WTC11 (cell line): ENCODE measurements around the gene ACY1.

Source experiments
- CTCF ChIP-seq: fragments of 200-600 bp; IDR thresholded peaks from 2 replicates; pipeline ENCODE4 v1.8.0; 2022; ENCODE audit warnings: antibody characterized with exemption
- E2F1 ChIP-seq: sonication (generic); formaldehyde crosslinking; IDR thresholded peaks from 2 replicates; pipeline ENCODE4 v1.8.0; 2022; ENCODE audit warnings: mild to moderate bottlenecking, missing genetic modification reagents
- FOXJ3 ChIP-seq: sonication (generic); formaldehyde crosslinking; IDR thresholded peaks from 2 replicates; pipeline ENCODE4 v1.9.0; 2021; ENCODE audit warnings: missing genetic modification reagents, mild to moderate bottlenecking, borderline replicate concordance
- HMGXB4 ChIP-seq: sonication (generic); formaldehyde crosslinking; IDR thresholded peaks from 2 replicates; pipeline ENCODE4 v1.8.1; 2023; ENCODE audit warnings: mild to moderate bottlenecking, moderate library complexity, missing genetic modification reagents
- IRF2 ChIP-seq: sonication (generic); formaldehyde crosslinking; IDR thresholded peaks from 2 replicates; pipeline ENCODE4 v1.8.0; 2022; ENCODE audit warnings: low read depth, missing genetic modification reagents, borderline replicate concordance
- TF ChIP-seq, protein P1 (sequence below): sonication (generic); formaldehyde crosslinking; IDR thresholded peaks from 2 replicates; pipeline ENCODE4 v1.8.0; 2022; ENCODE audit warnings: mild to moderate bottlenecking, missing genetic modification reagents

GRCh38 chr3:52025453-52025852 is 42.1 kb downstream of the ACY1 start:
- no peak for TF ChIP-seq IRF2
- no peak for TF ChIP-seq CTCF
- no peak for TF ChIP-seq HMGXB4 (CRISPR knock-in tag)
- TF ChIP-seq, protein P1, sequence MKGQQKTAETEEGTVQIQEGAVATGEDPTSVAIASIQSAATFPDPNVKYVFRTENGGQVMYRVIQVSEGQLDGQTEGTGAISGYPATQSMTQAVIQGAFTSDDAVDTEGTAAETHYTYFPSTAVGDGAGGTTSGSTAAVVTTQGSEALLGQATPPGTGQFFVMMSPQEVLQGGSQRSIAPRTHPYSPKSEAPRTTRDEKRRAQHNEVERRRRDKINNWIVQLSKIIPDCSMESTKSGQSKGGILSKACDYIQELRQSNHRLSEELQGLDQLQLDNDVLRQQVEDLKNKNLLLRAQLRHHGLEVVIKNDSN (CRISPR knock-in tag) = no peak
- TF ChIP-seq FOXJ3 (CRISPR knock-in tag) = no peak
- TF ChIP-seq E2F1 (CRISPR knock-in tag) = no peak
